H9 (cell line): ENCODE data around the gene SKAP1. TPM values are rescaled to one million over a fixed set of nuclear protein-coding genes. Genes with fewer than 3 reads are reported as not detected.

Experiments used
- DNase-seq: peaks from one replicate; pipeline ENCODE4 v3.0.0-alpha.2; 2017
- H2AFZ ChIP-seq: one replicate; pipeline ENCODE4 v1.6.1; 2013; ENCODE audit warnings: mild to moderate bottlenecking, low read length, control low read depth, moderate library complexity
- H2AK5ac ChIP-seq: 2 replicates; pipeline ENCODE4 v1.6.1; 2013; ENCODE audit warnings: low read length, control low read depth, mixed read lengths; ENCODE audit not compliant: insufficient read length
- H2BK120ac ChIP-seq: one replicate; pipeline ENCODE4 v1.6.1; 2013; ENCODE audit warnings: low read depth, mild to moderate bottlenecking, low read length, control low read depth, inconsistent platforms; ENCODE audit not compliant: poor library complexity, severe bottlenecking
- H2BK12ac ChIP-seq: 2 replicates; pipeline ENCODE4 v1.6.1; 2013; ENCODE audit warnings: low read length, control low read depth, mixed read lengths, low read depth; ENCODE audit not compliant: insufficient read length
- H2BK15ac ChIP-seq: 2 replicates; pipeline ENCODE4 v1.6.1; 2013; ENCODE audit warnings: low read depth, low read length, control low read depth
- H2BK20ac ChIP-seq: one replicate; pipeline ENCODE4 v1.6.1; 2013; ENCODE audit warnings: low read depth, mild to moderate bottlenecking, low read length, control low read depth, inconsistent platforms; ENCODE audit not compliant: poor library complexity, severe bottlenecking
- H2BK5ac ChIP-seq: 2 replicates; pipeline ENCODE4 v1.6.1; 2013; ENCODE audit warnings: low read length, control low read depth, mixed read lengths; ENCODE audit not compliant: insufficient read length
- H3K14ac ChIP-seq: 2 replicates; pipeline ENCODE4 v1.6.1; 2013; ENCODE audit warnings: low read length, control low read depth; ENCODE audit not compliant: insufficient read depth
- H3K18ac ChIP-seq: 2 replicates; pipeline ENCODE4 v1.6.1; 2013; ENCODE audit warnings: low read depth, mild to moderate bottlenecking, mixed read lengths, low read length, control low read depth; ENCODE audit not compliant: insufficient read length
- H3K23ac ChIP-seq: 2 replicates; pipeline ENCODE4 v1.6.1; 2013; ENCODE audit warnings: low read length, control low read depth, mixed read lengths, low read depth; ENCODE audit not compliant: insufficient read length
- H3K23me2 ChIP-seq: 2 replicates; pipeline ENCODE4 v1.6.1; 2013; ENCODE audit warnings: low read depth, mild to moderate bottlenecking, mixed read lengths, low read length, control low read depth; ENCODE audit not compliant: insufficient read length, poor library complexity, severe bottlenecking
- H3K27ac ChIP-seq: 2 replicates; pipeline ENCODE4 v1.5.1; 2013; ENCODE audit warnings: low read length, control low read depth, mixed read lengths, low read depth; ENCODE audit not compliant: insufficient read length
- H3K27me3 ChIP-seq: 2 replicates; pipeline ENCODE4 v1.6.1; 2013; ENCODE audit warnings: low read length, control low read depth, inconsistent platforms; ENCODE audit not compliant: insufficient read depth
- H3K4ac ChIP-seq: 2 replicates; pipeline ENCODE4 v1.6.1; 2013; ENCODE audit warnings: low read depth, mild to moderate bottlenecking, control low read depth, inconsistent platforms, low read length, moderate library complexity
- H3K4me1 ChIP-seq: 2 replicates; pipeline ENCODE4 v1.6.1; 2013; ENCODE audit warnings: low read length, control low read depth, inconsistent platforms; ENCODE audit not compliant: insufficient read depth
- H3K4me2 ChIP-seq: 2 replicates; pipeline ENCODE4 v1.6.1; 2013; ENCODE audit warnings: low read length, control low read depth, mixed read lengths; ENCODE audit not compliant: insufficient read length, insufficient read depth
- H3K56ac ChIP-seq: 2 replicates; pipeline ENCODE4 v1.6.1; 2013; ENCODE audit warnings: low read depth, mild to moderate bottlenecking, mixed read lengths, low read length, control low read depth; ENCODE audit not compliant: insufficient read length
- H3K79me1 ChIP-seq: 2 replicates; pipeline ENCODE4 v1.6.1; 2013; ENCODE audit warnings: low read depth, mild to moderate bottlenecking, moderate library complexity, low read length, control low read depth, inconsistent platforms; ENCODE audit not compliant: insufficient read depth, poor library complexity, severe bottlenecking
- H3K79me2 ChIP-seq: 2 replicates; pipeline ENCODE4 v1.6.1; 2013; ENCODE audit warnings: low read length, control low read depth, inconsistent platforms; ENCODE audit not compliant: insufficient read depth
- H3K9ac ChIP-seq: 2 replicates; pipeline ENCODE4 v1.6.1; 2013; ENCODE audit warnings: low read length, control low read depth, mixed read lengths; ENCODE audit not compliant: insufficient read length; ENCODE audit errors: extremely low read depth
- H3K9me3 ChIP-seq: one replicate; pipeline ENCODE4 v1.6.1; 2013; ENCODE audit warnings: low read depth, low read length, inconsistent platforms; ENCODE audit not compliant: control insufficient read depth
- H3T11ph ChIP-seq: one replicate; pipeline ENCODE4 v1.6.1; 2013; ENCODE audit warnings: mild to moderate bottlenecking, low read length, control low read depth, inconsistent platforms
- H4K20me1 ChIP-seq: one replicate; pipeline ENCODE4 v1.6.1; 2013; ENCODE audit not compliant: control insufficient read depth, insufficient read length, insufficient read depth
- H4K5ac ChIP-seq: 2 replicates; pipeline ENCODE4 v1.6.1; 2013; ENCODE audit warnings: low read depth, mild to moderate bottlenecking, mixed read lengths, low read length, control low read depth; ENCODE audit not compliant: insufficient read length
- H4K8ac ChIP-seq: replicated peaks from 2 replicates; pipeline ENCODE4 v1.6.1; 2013; ENCODE audit warnings: low read length, control low read depth, mixed read lengths, low read depth; ENCODE audit not compliant: insufficient read length
- H4K91ac ChIP-seq: 2 replicates; pipeline ENCODE4 v1.6.1; 2013; ENCODE audit warnings: low read depth, mild to moderate bottlenecking, moderate library complexity, mixed read lengths, low read length, control low read depth; ENCODE audit not compliant: insufficient read length
- H3K27ac Mint-ChIP-seq, 3 experiments: 2 replicates in 2 of 3; 3 replicates in 1 of 3; pipeline ENCODE4 v1.8.0; 2020 to 2021; ENCODE audit warnings: mixed read lengths in 3 of 3, mild to moderate bottlenecking in 1 of 3, moderate library complexity in 1 of 3
- H3K27me3 Mint-ChIP-seq: 2 replicates; pipeline ENCODE4 v1.8.0; 2021; ENCODE audit warnings: low read depth, mild to moderate bottlenecking, moderate library complexity, mixed read lengths
- H3K36me3 Mint-ChIP-seq, 3 experiments: 2 replicates in 2 of 3; 3 replicates in 1 of 3; pipeline ENCODE4 v1.8.0; 2020 to 2021; ENCODE audit warnings: low read depth in 3 of 3, mixed read lengths in 3 of 3; ENCODE audit not compliant: insufficient read depth in 1 of 3
- H3K4me1 Mint-ChIP-seq, 2 experiments: 2 replicates each; pipeline ENCODE4 v1.8.0; 2020; ENCODE audit warnings: mixed read lengths in 2 of 2
- H3K4me3 Mint-ChIP-seq, 2 experiments: 2 replicates in 1 of 2; 3 replicates in 1 of 2; pipeline ENCODE4 v1.8.0; 2020 to 2021; ENCODE audit warnings: mild to moderate bottlenecking in 2 of 2, mixed read lengths in 2 of 2, moderate library complexity in 1 of 2
- H3K9me3 Mint-ChIP-seq, 2 experiments: 2 replicates in 1 of 2; 3 replicates in 1 of 2; pipeline ENCODE4 v1.8.0; 2020; ENCODE audit warnings: mild to moderate bottlenecking in 2 of 2, mixed read lengths in 2 of 2, moderate library complexity in 1 of 2
- WGBS: extraction: QIAGEN DNeasy Blood & Tissue Kit; methylation state at CpG from one replicate; pipeline ENCODE4 v1.1.7; 2013; ENCODE audit warnings: missing lambda C conversion rate, low lambda C conversion rate, mixed read lengths; ENCODE audit not compliant: insufficient read length; ENCODE audit errors: extremely low coverage; 5-methylcytosine and 5-hydroxymethylcytosine counted together
- total RNA-seq: library from RNA; stranded (reverse); gene quantifications from 2 replicates; pipeline ENCODE4 v1.2.1, GENCODE V29; 2021
- TF ChIP-seq, protein P1 (sequence below): fragments of 200-600 bp; sonication (generic); conservative IDR thresholded peaks from 3 replicates; pipeline ENCODE4 v1.8.0; 2021; ENCODE audit warnings: antibody characterized with exemption, mild to moderate bottlenecking

SKAP1 gene
- total RNA-seq, 1 experiment from 2014 or later: not detected

DNA sequence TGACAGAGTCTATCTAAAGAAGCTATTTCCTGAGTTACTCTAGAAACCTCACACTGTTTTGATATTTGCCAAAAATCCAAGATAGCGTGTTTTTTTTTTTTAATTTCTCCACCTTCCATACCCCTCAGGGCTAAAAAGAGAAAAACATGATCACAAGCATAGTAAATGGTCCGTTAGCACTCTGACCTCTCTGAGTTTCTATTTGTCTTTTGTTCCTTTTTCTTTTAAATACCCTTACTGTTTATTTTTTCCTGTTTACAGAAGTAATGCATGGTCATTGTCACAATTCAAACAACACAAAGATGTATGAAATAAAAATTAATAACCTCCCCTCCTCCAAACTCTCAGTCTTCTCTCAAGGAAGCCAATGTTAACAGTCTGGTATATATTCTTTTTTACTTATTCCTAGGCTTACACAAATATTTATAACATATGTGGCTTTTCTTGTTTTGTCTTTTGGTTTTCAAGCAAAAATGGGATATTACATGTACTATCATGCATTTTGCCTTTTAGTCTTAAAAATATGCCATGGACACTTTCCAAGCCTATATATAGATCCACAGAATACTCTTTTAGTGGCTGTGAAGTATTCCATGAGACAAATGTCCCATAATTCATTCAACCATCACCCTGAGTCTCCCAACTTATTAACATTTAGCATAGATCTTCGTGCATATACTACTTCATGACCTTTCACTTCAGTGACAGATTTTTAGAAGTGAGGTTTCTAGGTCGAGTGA lies 3.1 kb downstream of the SKAP1 start:
- Histone ChIP-seq H2BK20ac (no peak overlapping the region), H3K4me1 (no peaks in the 10 kb centered on the region), H3K9me3 (no peaks in the 10 kb centered on the region), H3K79me2 (no peaks in the 10 kb centered on the region), H2BK12ac (no peak overlapping the region), H2AK5ac (no peak overlapping the region), H3K18ac (no peak overlapping the region), H4K8ac (no peak overlapping the region), H3K14ac (no peak overlapping the region), H3K4me2 (no peak overlapping the region), H4K20me1 (no peaks in the 10 kb centered on the region), H3K4ac (no peak overlapping the region), H3K23me2 (no peaks in the 10 kb centered on the region), H3K79me1 (no peaks in the 10 kb centered on the region), H4K91ac (no peak overlapping the region), H3K9ac (no peak overlapping the region), H3K27ac (no peak overlapping the region), H2BK5ac (no peak overlapping the region), H3K56ac (no peak overlapping the region), H4K5ac (no peak overlapping the region), H3K23ac (no peak overlapping the region), H2BK120ac (no peak overlapping the region), H3T11ph (no peak overlapping the region), H3K27me3 (peaks cover 16% of the 10 kb centered on the region), H2BK15ac (no peak overlapping the region), H2AFZ (no peak overlapping the region)
- Mint-ChIP-seq H3K27me3 (peaks cover 46% of the 10 kb centered on the region), H3K4me1 (peaks cover 7 to 11% of the 10 kb centered on the region in 2 experiments; a peak in 3 of 4 replicates), H3K27ac (no peak overlapping the region), H3K4me3 (no peak overlapping the region), H3K9me3 (no peaks in the 10 kb centered on the region), H3K36me3 (no peaks in the 10 kb centered on the region; a peak in 1 of 7 replicates)
- TF ChIP-seq, protein P1, sequence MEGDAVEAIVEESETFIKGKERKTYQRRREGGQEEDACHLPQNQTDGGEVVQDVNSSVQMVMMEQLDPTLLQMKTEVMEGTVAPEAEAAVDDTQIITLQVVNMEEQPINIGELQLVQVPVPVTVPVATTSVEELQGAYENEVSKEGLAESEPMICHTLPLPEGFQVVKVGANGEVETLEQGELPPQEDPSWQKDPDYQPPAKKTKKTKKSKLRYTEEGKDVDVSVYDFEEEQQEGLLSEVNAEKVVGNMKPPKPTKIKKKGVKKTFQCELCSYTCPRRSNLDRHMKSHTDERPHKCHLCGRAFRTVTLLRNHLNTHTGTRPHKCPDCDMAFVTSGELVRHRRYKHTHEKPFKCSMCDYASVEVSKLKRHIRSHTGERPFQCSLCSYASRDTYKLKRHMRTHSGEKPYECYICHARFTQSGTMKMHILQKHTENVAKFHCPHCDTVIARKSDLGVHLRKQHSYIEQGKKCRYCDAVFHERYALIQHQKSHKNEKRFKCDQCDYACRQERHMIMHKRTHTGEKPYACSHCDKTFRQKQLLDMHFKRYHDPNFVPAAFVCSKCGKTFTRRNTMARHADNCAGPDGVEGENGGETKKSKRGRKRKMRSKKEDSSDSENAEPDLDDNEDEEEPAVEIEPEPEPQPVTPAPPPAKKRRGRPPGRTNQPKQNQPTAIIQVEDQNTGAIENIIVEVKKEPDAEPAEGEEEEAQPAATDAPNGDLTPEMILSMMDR: no peak
- no CpG with 5 or more reads among the region's 4 CpGs for WGBS
- no peak for DNase-seq
